ENCODE measurements around the gene TASOR2.

TASOR2 gene, protein sequence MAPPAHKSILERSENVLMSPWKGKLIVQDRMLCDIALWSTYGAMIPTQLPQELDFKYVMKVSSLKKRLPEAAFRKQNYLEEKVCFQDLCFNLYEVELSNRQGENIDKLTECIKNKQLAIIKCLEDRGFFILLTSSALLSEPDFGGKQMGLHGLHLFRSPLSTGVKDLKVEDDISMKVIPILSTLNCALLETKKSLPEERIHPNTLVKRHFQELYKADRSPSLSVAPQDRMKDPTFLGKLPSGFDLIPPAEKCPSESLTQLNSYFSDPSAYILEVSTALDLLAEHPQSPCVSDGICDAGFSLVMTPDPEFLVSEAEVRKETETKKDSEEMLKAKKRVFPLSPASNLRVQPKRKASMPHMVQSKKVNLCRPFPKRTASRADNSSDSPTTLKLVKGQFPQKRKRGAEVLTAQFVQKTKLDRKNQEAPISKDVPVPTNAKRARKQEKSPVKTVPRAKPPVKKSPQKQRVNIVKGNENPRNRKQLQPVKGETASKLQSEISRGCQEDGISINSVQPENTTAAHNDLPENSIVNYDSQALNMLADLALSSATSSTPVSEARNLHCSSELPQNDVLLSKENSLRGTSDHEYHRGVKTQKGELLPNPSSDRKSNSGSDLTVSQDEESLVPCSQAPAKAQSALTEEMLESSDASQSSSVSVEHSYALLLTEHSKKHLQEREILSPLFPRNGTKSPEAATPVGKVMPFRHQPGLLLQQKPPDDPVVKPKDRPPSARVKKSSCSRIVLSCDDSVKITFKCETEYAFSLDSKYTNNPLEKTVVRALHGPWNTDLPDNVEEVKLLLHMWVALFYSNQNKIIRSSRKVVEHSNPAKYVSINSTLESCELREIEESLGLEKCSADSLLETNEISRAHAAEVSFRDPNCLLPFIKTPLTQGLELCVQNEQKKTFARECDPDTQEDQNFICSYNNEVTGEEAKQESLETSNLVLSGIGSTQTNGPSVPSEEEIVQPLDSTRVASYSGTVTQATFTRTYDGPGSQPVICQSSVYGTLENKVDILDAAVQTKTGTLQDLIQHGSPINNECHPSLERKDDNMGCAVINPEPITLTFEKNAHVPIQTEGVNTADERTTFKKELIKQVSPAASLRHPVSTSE (N-terminal part only)

DNA sequence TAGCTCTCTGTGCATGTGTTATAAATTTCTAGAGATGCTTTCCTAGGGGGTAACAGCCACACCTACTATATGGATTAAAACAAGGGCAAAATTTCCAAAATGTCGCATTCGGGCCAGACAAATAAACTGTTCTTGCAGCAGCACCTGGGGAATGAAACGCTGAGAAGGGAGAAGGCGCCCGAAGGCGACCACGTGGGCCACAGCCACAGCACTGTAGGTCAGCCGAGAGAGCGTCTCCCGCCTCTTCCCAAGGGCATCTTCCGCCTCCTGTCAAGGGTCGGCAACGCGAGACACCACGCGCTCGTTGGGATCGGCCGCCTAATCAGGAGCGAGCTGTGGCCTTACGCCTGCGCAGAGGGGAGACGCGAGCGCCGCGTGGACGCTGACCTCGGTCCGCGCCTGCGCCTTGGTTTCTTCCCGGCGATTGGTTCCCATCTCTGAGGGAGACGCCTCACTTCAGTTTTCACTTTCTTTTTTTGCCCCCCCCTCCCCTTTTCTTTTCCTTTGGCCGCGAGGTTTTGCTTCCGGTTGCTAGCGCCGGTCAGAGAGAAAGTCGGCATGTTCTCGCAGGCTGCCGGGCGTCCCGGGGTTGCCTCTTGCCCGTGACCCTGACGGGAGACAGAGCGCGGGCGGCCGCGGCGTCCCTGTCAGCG, at the start of gene TASOR2:
TASOR2 (plus strand) TSS at position 521 of the 653 bp plus-strand sequence. CDS start 35,805 bp downstream, outside the sequence.
- CTCF ChIA-PET = no interaction called here
- POLR2A ChIA-PET = interaction anchor here (0.9 kb wide), 2 partner anchors 10 to 205 kb away, joined by 3 to 4 read pairs; partner anchors contain the start of genes ANKRD16 and FBH1
- peak; percentile 61 for DNase-seq (ENCODE audit: low read depth, low spot score)
- TF ChIP-seq, protein P1, sequence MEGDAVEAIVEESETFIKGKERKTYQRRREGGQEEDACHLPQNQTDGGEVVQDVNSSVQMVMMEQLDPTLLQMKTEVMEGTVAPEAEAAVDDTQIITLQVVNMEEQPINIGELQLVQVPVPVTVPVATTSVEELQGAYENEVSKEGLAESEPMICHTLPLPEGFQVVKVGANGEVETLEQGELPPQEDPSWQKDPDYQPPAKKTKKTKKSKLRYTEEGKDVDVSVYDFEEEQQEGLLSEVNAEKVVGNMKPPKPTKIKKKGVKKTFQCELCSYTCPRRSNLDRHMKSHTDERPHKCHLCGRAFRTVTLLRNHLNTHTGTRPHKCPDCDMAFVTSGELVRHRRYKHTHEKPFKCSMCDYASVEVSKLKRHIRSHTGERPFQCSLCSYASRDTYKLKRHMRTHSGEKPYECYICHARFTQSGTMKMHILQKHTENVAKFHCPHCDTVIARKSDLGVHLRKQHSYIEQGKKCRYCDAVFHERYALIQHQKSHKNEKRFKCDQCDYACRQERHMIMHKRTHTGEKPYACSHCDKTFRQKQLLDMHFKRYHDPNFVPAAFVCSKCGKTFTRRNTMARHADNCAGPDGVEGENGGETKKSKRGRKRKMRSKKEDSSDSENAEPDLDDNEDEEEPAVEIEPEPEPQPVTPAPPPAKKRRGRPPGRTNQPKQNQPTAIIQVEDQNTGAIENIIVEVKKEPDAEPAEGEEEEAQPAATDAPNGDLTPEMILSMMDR (IDR thresholded peaks at IDR 0.05; ENCODE audit: insufficient read depth, low read length, missing control alignments) = no peak
- peak within 1 kb of the TSS; percentile 89 for H3K4me3 ChIP-seq (ENCODE audit: low read depth, low read length)

DNA sequence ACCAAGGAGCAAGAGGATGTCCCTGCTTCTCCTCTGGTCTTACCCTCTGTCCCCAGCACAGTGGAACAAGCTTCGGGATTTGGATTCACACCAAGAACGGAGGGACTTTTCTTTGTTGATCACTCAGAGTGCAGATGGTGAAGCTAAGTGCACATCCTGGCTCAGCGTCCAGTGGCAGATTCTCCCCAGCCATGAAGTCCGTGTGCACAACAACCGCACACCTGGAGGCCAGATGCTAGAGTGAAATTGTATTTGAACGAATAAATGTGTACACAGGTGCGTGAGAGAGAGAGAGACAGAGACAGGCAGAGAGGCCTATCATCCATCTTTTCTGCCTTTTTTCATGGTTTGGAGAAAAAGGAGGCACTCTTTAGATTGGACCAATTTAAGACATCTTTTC, 49.7 kb upstream of the TASOR2 start:
- TF ChIP-seq, protein P1 (IDR thresholded peaks at IDR 0.05; ENCODE audit: insufficient read depth, low read length, missing control alignments) = no peak
- POLR2A ChIA-PET = no interaction called here
- no peak for DNase-seq (ENCODE audit: low read depth, low spot score)
- H3K4me3 ChIP-seq (ENCODE audit: low read depth, low read length) = no peak overlapping the region
- CTCF ChIA-PET = interaction anchor here (1.4 to 27.7 kb wide), 3 partner anchors 9 to 195 kb away, joined by 4 to 1068 read pairs (median 83); no protein-coding TSS in a partner anchor

DNA sequence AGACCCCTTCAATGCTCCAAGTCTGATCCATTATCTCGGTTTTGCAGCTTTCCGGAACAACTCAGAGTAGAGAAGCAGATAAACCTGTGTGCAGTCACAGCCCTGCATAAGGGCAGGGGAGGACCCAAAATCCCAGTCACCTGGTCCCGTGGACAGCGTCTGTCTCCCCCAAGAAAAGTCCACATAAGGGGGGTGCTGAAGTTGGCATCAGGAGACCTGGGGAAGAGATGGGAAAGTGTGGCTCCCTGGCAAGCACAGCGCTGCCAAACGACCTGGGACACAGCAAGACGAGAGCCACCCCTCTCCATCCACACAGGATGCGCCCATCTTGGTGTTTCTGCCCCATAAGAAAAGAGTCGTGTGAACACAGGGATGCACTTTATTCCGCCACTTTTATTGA, 46.1 kb upstream of the TASOR2 start:
- DNase-seq (ENCODE audit: low read depth, low spot score) = no peak
- TF ChIP-seq, protein P1 (IDR thresholded peaks at IDR 0.05; ENCODE audit: insufficient read depth, low read length, missing control alignments) = no peak
- CTCF ChIA-PET = interaction anchor here (27.7 kb wide), 1 partner anchor 199 kb away, joined by 1068 read pairs; no protein-coding TSS in a partner anchor
- H3K4me3 ChIP-seq (ENCODE audit: low read depth, low read length) = no peak overlapping the region
- POLR2A ChIA-PET = no interaction called here

DNA sequence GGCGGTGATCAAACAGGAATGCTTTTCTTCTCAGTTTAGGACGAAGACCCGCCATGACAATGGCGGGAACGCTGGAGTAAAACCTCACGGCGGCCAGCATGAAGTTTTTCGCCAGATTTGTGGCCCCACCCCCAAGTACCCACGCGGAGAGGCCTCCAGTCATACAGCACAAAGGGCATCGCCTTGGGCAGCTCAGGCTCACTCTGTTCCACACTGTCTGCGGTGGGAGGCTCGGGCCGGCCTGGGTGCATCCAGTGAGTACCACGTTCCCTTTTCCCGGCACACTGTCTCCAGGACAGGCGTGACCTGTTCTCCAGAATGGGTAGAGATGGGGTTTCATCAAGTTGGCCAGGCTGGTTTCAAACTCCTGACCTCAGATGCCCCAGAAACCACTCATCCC, 45.6 kb upstream of the TASOR2 start:
- POLR2A ChIA-PET = no interaction called here
- CTCF ChIA-PET = interaction anchor here (27.7 kb wide), 1 partner anchor 199 kb away, joined by 1068 read pairs; no protein-coding TSS in a partner anchor
- TF ChIP-seq, protein P1 (IDR thresholded peaks at IDR 0.05; ENCODE audit: insufficient read depth, low read length, missing control alignments) = no peak

DNA sequence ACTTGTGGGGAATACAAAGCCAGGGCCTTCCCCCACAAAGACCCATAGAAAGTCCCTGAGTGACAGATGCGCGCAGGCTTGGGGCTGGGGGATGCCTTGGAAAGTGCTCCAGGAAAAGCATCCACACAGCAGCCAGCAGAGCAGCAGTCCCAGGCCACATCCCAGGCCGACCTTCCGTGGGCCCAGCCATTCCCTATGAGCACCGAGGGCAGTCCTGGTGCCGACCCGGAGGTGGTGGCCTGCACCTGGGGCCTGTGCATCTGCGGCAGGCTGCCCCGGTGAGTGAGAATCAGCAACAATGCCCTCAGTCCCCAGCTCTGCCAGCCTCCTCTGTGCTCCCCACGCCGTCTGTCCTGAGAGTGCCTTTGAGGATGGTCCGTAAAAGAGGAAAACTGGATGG, 44.6 kb upstream of the TASOR2 start:
- no peak overlapping the region for H3K4me3 ChIP-seq (ENCODE audit: low read depth, low read length)
- no peak for DNase-seq (ENCODE audit: low read depth, low spot score)
- ChIA-PET CTCF (interaction anchor here (4.5 to 27.7 kb wide), 2 partner anchors 10 to 200 kb away, joined by 39 to 1068 read pairs; no protein-coding TSS in a partner anchor), POLR2A (no interaction called here)
- TF ChIP-seq, protein P1 (IDR thresholded peaks at IDR 0.05; ENCODE audit: insufficient read depth, low read length, missing control alignments) = no peak

More for the DNA sequence above, 45.6 kb upstream of the TASOR2 start:
- no peak overlapping the region for H3K4me3 ChIP-seq (ENCODE audit: low read depth, low read length)
- DNase-seq (ENCODE audit: low read depth, low spot score) = no peak

Data from AG04449 (cell line).